Endothelial cell of hepatic sinusoid (primary cell): ENCODE results near the gene TSPAN5.

Experiments used
- in situ Hi-C: cut with HindIII; loops from 2 replicates; pipeline ENCODE4 v1.10.0; 2017; ENCODE audit warnings: low sequenced_read_pairs

Gene TSPAN5

DNA sequence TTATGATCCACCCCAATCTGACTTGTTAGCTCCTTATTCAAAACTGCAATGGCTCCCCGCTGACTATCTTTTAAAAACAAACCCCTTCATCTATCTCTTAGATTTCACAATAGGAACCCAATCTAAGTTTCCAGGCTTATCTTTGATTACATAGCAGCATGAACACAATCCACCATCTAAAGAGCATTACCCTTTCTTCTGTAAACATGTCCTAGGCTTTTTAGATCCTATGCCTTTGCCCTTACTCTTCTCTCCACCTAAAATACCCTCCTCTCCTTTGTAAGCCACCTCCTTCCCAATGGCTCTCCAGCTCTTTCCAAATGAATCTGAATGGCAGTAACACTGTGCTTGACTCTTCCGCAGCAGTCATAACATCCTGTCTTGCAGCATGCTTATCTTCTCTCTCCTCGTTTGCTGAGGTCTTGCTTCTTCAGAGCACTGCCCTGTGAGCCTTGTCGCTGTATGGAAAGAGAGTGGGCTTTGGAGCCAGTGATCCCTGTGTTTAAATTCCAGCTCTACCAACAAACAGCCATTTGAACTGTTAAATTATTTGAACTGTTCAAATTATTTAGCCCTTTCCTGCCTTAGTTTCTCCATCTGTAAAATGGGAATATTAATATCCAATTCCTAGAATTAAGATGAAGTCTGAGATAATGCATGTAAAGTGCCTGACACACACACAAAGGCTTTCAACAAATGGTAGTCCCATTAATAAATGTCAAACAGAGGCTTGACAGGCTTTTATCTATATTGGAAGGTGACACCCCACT is 16.2 kb upstream of the TSPAN5 start:
- in situ Hi-C loops = no loop called here

DNA sequence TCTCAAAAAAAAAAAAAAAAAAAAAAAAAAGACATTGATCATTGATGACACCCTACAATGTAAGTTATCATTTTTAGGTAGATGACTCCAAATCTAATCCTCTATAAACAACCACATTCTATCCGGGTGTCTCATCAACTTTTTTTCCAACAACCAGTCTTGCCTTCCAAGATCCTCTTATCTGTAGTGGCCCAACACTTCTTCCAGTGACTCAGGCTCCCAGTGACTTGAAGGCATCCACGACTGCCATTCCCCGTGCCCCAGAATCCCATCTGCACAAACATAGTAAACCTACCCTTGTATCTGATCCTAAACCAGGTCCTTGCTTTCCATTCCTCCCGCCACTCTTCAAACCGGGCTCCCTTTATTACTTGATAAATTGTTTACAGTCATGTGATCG is 15.6 kb upstream of the TSPAN5 start:
- in situ Hi-C loops = no loop called here

DNA sequence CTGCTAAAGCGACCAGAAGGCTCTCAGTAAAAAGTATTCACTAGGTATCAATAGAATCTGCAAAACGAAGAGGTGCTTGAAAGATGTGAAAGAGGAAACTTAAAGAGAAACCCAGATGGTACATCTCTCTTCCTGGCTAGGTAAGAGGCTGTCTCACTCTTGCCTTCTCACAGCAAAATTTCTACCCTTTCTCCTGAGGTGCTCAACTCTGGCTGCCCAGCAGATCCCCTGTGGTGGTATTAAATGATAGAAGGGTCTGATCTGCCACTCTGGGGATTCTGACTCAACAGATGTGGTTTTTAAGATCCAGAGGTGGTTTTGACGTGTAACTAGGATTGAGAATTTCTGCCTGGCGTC is 14.9 kb upstream of the TSPAN5 start:
- in situ Hi-C loops = no loop called here

DNA sequence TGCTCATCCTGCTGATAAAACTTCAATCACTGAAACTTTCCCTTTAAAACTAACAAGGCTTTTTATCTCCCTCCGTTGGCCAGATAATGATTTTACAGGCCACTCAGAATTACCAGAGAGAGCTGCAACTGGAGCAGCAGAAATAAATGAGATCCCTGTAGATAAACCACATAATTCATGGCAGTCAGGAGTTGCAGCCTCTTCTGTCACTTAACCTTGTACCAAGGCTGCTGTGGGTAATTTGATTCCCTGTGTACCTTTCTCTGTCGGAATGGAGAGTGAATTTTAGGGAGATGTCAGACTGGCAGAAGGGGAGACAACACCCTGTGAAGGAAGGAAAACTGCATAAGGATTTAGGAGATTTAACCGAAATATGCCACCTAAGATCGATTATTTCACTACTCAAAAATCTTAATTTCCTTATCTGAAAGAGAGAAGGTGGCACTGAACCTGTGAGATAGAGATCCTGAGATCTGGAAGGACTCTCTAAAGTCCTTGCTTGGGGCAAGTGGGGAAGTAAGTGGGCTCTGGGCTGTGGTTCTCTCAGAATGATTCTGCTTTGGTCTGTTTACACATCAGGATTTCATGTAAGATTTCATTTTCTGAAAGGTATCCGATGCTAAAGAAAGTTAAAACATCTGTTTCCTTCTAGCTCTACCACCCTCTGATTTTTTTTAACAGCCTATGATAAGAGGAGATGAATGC is 14.3 kb upstream of the TSPAN5 start:
- in situ Hi-C loops = no loop called here

DNA sequence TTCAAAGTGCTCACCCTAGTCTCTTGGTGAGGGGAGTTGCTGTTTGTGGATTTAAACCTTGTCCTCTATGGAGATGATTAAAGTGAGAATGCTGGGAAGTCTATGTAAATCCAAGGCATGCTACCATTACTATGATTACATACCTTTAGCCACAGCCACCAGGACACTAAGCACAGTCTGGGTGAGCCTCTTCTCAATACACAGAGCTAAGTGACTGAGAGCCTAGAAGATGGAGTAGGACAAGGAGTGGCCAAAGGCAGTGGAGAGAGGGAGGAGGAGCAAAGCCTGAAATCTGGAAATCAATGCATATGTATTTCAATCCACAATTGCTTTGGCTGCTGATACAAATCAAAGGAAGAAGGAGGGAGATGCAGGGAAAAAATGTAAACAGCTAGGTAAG is 12.7 kb upstream of the TSPAN5 start:
- in situ Hi-C loops = no loop called here

DNA sequence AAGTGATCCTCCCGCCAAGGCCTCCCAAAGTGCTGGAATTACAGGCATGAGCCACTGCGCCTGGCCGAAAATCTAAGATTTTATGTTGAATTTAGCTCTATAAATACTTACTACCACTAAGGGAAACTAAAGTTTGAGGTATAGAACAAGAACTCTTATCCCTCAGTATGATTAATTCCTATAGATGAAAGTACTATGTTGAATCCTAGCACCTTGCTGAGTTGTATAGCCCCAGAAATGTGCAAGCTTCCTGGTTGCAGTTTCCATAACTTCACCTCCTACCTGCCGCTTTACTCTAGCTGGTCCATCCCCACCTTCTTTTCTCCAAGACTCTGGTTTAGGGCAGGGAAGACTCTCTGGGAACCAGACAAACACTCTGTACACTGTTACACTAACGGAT is 11.8 kb upstream of the TSPAN5 start:
- in situ Hi-C loops = no loop called here

DNA sequence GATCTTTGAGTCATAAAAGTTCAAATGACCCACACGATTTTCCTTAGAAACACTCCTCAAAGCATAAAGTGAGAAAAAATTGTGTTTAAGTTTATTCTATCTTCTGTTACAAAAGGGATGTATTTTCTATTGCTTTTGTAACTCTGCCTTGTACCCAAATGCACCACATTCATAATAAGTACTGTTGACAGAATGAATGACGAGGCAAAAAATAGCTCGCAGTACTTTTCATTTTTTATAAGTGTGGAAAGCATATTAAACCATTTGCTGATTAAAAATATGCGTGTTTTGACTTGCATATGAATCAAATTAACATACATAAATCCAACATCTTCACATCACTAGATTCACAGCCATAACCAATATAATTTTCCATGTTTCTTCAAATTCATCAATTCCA is 11.2 kb upstream of the TSPAN5 start:
- in situ Hi-C loops = no loop called here

DNA sequence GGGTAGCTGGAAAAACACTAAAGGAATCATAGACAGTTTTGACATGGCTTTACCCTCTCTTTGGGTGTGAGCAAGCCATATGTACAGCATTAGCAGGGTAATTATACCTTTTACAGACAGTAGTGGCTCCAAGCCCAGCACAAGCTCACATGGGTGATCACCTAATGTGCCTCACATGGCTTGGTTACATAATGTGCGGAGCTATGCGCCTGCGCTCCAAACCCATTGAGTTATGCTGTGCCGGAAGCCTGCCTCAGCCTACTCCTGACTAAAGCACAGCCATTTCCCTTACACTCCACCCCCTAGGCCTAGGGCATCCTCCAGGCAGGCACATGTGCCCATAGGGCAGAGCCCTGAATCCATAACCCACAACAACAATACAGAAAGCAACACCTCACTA is 6.5 kb upstream of the TSPAN5 start:
- in situ Hi-C loops = no loop called here

DNA sequence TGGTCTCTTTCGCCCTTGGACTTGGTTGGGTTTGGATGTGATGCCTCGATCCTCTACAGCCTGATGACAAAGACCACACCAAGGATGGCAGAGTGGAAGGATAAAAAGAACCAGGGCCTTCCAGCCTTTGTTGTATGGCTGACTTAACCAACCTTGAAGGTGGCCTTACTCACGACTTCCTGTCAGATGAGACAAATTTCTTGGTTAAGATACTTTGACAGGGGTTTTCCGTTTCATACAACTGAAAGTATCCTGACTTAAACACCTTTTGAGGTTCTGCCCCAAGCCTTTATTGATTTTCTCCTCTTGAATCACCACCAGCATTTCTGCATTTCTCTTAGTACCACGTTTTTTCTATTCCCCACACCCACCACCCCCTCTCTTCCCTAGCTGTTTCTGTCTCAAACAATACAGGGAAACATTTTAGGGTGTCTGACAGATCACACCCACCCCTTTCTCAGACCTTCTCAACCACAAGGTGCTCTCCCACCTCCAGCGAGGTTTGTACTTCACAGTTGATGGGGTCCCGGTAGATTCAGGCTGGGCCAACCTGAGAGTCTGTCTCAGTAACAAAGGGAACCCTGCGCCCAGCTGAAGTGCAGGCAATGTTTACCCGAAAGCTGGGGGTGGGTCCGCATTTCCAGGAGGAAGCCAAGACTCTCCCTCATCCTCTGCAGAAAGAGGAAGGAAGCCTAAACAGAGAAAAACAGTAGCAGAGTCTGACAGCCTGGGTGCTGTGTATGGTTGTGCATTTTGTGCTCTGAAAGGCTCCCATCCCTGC is 5.0 kb upstream of the TSPAN5 start:
- in situ Hi-C loops = no loop called here

DNA sequence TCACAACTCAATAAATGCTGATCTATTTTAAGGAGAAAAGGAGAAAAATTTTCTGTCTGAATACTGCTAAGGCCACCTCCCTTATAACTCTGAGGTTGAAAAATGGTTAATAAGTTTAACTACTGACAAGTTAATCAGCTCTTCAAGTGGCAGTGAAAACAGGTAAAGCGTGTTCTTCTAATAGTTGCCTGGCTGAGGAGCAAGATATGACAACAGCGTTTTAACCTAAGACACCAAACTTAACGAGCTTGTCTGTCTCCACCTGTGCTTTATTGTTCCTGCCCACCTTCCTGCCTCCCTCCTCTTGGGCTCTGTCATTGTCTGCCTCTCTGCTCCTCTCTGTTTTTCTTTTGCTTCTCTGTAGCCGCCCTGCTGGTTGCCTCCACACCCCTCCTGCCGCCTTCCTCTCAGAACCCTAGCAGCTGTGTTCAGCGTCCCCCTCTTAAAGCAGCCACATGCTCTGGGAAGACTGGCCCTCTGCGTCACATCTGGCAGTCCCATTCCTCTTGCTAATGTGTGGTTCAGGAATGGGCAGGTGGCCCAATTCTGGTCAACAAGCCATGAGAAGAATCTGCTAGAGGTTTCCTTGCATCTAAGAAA is 4.3 kb upstream of the TSPAN5 start:
- in situ Hi-C loops = no loop called here

DNA sequence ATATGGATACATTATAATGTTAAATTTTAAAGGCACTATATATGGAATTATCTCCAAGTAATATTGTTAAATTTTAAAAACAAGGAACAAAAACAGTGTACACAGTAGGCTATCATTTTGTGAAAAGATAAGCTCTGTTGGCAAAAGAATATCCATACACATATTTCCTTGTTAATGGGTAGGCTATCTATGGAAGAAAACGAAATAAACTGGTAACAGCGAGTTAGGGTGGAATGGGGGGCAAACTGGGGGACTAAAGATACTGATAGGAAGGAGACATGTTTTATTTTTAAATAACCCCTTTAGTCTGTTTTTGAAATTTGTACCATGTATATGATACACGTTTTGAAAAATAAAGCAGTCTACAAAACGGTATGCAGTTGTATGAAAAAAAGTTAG is 3.6 kb upstream of the TSPAN5 start:
- in situ Hi-C loops = no loop called here

DNA sequence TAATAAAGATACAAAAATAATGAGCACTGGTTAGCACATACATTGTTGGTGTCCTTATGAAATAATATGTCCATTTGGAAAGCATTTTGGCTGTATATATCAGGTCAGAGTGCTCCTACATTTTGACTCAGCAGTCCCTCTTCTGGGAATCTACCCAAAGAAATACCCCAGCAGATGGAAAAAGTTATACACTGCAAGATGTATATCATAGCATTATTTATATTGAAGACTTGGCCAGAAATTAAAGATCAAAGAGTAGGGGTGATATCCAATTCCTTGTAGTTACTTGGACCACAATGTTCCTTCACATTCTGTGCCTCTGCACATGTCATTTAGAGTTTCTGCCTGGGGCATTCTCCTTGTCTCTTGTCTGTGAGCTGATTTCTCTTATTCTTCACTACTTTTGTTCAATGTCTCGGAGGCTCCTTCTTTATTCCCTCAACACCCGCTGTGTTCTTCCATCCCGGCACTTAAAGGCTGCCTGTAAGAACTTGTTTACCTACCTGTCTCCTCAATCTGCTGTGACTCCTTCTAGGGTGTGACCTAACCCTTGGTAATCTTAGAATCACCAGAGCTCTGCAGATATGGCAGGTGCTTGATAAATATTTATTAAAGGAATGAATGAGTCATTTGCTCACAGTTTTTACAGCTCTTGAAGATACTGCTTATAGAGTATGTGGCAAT is 3.1 kb upstream of the TSPAN5 start:
- in situ Hi-C loops = no loop called here

DNA sequence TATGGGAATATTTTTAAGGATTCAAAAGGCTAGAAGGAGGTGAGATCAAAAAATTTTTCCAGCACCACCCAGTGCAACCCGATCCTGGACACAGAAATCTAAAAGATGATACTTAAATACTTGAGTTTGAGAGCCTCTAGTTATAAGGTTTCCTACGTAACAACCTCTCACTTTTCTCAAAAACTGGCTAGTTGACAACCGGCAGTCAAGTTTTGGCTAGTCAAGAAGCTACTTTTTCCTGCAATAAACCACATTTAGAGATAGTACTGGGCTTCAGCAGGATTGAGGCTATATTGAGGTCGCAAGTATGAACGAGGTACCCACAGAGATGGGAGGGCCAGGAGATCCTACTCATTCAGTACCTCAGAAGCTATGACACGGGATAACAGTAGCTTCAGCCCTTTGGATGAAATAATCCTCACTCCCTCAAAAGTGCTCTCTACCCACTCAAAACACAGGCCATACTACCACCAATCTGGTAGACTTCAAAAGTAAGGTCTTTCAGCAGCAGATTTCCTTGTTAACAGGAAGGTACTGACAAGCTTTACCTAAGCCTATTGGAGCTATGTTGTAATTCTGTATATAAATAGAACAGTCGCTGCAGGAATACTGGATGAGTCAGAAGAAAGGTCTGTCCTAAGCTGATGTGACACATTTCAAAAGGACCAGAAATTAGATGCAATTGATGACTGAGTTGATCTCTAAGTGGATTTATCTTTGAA is 1.5 kb upstream of the TSPAN5 start:
- in situ Hi-C loops = no loop called here

DNA sequence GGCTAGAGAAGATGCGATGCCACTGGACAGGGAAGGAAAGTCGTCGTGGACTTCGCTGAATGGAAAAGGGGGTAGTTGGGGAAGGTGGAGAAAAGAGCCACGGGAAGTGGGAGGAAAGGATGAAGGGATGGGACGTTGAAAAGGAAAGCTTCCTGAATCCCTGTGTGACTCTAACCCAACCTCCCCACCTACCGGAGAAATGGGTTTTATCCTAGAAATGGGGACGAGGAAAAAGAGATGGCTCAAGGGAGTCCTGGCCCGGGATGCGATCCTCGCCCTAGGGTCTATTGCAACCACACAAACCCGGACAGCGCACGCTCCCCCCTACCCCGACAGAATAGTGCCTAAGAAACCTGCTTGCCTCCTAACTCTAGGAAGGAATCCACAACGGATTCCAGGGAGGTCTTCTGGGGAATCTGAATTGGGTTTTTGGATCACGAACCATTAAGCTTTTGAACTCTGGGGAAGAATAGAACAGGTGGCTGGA is 738 bp upstream of the TSPAN5 start:
- in situ Hi-C loops = no loop called here

DNA sequence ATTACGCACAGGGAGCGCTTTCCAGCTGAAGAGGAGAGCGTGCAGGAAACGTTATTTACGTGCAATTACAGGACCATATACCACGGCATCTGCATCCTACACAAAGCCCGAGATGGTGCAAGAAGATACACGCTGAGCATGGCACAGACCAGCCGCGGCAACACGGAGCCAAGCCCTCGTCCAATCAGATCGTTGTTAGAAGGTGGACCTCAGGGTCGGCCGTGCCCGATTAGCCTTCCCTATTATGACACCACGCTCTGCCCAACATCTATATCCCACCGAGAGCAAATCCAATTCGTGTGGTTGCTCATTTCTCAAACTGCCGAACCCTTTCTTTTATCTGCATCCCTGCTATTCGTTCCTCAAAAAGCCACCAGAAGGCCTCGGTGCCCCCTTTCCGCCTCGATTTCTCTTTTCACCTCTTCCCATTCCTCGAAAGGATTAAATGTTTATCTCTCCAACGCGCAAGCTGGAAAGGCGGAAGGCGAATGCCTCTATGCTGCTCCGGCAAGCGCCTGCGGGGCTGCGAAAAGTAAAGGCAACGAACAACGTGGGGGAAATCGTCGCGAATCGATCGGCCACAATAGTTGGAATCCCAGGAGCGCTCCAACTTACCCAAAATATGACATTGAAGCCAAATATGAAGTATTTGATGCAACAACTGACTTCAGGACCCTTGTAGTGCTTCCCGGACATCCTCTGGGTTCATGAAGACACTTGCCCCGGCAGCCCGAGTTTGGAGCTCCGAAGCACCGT is 702 bp downstream of the TSPAN5 start:
- in situ Hi-C loops = no loop called here

DNA sequence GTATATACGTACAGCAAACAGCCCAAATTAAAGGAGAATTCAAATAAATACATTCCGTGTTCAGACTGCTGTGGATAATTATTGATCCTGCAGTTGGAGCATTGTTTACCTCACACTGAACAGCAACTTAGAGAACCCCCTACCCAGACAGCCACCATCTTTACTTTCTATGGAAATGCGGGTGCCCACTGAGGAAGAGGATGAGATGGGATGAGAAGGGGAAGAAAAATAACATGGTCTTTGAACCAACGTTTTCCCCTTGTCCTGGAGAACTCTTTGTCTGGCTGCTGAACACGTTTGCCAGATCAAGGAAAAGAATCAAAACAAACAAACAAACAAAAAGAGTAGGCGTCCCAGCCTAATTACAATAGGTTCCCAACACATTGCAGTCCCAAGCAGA is 1.5 kb downstream of the TSPAN5 start:
- in situ Hi-C loops = no loop called here

DNA sequence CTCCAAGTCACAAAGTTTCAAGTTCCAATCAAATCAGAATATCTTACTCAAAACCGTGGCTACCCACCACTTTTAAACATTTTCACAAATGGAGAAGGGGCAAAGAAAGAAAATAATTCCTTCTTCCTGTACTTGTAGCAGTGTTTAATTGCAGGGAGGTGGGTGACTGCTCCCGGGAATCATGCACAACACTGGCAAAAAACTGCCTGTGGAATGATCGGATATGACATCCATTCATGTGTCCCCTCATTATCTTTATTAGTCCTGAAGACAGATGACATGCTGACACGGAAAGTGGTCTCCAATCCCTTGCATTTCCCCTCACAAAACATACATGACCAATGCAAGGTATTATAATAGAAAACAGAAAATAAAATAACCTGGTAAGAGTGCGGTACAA is 2.0 kb downstream of the TSPAN5 start:
- in situ Hi-C loops = no loop called here

DNA sequence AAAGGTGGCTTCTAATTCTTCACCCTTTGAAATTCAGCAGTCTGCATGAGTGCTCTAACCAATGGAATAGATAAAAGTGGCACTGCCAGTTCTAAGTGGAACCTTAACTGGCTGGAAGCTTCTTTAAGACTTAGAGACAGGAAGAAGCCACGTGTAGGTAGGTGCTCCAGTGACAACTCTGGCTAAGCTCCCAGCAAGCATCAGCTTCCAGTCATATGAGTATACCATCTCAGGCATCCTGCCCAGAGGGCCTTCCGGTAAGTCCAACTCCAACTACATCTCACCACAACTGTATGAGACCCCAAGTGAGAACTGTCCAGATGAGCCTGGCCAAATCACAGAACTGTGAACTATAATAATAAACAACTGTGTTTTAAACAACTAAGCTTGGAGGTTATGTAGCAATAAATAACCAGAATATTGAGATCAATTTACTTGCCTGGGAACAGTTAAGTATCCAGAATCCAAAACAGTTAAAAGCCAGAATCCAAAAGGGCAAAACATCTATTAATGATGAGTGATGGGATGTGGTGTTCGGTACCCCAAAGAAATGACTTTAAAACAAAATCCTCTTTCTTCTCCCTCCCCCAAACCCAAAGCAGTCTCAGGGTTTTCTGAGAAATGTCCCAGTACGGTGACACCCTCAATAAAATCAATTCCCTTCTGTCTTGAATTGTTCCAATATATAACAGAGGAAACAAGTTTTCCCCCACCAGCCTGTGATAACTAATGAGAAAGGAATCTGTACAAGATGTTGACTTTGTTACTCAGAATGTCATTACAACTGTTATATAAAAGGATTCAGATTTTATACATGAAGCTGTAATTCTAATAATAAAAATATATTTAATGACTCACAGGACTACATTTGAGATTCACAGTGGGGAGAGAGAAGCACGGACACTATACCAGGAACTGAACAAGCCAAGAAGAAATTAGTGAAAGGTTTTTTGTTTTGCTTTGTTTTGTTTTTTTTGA is 4.2 kb downstream of the TSPAN5 start:
- in situ Hi-C loops = no loop called here
